Lower leg skin (tissue), 4 donors: Measurements from ENCODE around the gene PRAMEF1. TPM values are rescaled to one million over a fixed set of nuclear protein-coding genes. Genes with fewer than 3 reads are reported as not detected.
"Not testable (repeated sequence)": the region's sequence is repeated elsewhere in the genome, so short reads cannot be mapped to it uniquely, and the experiment has no call there.

ENCODE experiments used
- DNase-seq, 2 donors: peaks; one replicate each; pipeline ENCODE4 v3.0.0-alpha.2; 2019; ENCODE audit warnings: low spot score in 2 of 2
- H3K4me3 ChIP-seq: fragments of 200-600 bp; sonication (generic); 2 replicates; pipeline ENCODE4 v1.5.1; 2017; ENCODE audit warnings: mild to moderate bottlenecking, low read depth; ENCODE audit not compliant: poor library complexity, severe bottlenecking
- POLR2A ChIP-seq, 2 donors: fragments of 450-650 bp; IDR thresholded peaks; one replicate each; pipeline ENCODE4 v1.6.1; 2016 to 2017; ENCODE audit warnings: antibody characterized with exemption in 2 of 2, mild to moderate bottlenecking in 1 of 2, moderate library complexity in 1 of 2
- WGBS, 2 donors: methylation state at CpG; one replicate each; pipeline ENCODE4 v1.1.5; 2018; 5-methylcytosine and 5-hydroxymethylcytosine counted together
- intact Hi-C: fragments of 100-400 bp; cut with DNase I; formaldehyde crosslinking; loops from one replicate; pipeline ENCODE4 v1.15.0; 2023; ENCODE audit warnings: low total_unique reads
- total RNA-seq, 4 donors: library from RNA; depleted of rRNA; stranded (reverse); fragments of >200 nt; gene quantifications; one replicate each; pipeline ENCODE4 v1.1.0, GENCODE V29; 2016
- TF ChIP-seq, protein P1 (sequence below), 3 donors: fragments of 450-650 bp; IDR thresholded peaks; one replicate each; pipeline ENCODE4 v1.5.1; 2016; ENCODE audit warnings: antibody characterized with exemption in 3 of 3, mild to moderate bottlenecking in 3 of 3, moderate library complexity in 2 of 3

The PRAMEF1 gene
- total RNA-seq, 4 donors from 2014 or later, result not detected

DNA sequence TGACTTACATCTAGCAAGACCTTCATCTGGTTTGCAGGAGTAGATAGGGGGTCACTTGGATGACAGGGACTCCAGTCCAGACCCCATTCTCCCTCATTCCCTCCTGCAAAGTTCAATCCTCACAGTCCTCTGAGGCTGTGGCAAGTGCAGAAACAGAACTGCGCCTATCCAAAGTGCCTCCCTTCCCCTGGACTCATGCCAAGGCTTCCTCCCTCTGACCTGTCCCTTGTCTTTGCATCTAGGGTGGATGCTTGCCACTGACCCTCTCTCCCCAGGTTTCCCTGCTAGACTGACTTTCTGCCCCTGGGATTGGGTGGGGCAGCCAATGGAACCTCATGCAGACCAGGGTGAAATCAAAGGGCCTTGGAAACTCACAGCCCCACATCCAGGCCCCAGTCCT lies 18.7 kb downstream of the PRAMEF1 start:
- intact Hi-C loops, result no loop called here
- no peak overlapping the region for H3K4me3 ChIP-seq
- no peak for DNase-seq
- 86 to 89% methylated on average over 1 of the region's 1 CpG for WGBS, 2 donors
- TF ChIP-seq, protein P1, sequence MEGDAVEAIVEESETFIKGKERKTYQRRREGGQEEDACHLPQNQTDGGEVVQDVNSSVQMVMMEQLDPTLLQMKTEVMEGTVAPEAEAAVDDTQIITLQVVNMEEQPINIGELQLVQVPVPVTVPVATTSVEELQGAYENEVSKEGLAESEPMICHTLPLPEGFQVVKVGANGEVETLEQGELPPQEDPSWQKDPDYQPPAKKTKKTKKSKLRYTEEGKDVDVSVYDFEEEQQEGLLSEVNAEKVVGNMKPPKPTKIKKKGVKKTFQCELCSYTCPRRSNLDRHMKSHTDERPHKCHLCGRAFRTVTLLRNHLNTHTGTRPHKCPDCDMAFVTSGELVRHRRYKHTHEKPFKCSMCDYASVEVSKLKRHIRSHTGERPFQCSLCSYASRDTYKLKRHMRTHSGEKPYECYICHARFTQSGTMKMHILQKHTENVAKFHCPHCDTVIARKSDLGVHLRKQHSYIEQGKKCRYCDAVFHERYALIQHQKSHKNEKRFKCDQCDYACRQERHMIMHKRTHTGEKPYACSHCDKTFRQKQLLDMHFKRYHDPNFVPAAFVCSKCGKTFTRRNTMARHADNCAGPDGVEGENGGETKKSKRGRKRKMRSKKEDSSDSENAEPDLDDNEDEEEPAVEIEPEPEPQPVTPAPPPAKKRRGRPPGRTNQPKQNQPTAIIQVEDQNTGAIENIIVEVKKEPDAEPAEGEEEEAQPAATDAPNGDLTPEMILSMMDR (IDR thresholded peaks at IDR 0.05), result no peak
- TF ChIP-seq POLR2A (IDR thresholded peaks at IDR 0.05), result no peak

DNA sequence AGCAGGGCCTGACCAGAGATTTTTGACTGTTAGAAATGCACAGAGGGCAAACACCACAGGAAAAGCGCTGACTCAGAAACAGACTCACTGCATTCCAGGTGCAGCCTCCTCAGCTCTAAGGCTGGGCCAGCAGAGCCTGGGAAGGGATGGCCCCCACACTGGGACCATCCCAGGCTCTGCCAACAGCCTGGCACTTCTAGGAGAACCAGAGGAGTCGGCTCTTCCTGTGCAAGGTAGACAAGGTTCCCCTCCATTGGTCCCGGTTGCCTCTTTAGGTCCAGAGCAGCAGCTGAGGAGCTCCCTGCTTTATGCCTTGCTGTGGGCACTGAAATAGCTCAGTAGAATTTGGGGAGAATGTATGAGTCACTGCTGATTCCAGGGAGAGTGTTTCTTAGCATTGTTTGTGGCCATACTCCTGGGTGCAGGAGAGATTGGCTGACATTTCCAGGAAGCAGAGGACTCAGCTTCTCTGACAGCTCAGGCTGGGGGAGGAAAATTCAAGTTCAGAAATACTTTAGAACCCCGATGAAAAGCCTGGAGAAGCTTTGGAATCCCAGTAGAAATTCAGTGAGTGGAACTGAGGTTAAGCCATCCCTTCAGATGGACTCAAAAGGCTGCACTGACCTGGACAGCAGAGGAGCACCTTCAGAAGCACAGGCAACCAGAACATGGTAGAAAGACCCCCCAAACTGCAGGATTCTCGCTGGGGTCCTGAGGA lies 19.7 kb downstream of the PRAMEF1 start:
- DNase-seq, result no peak
- no peak overlapping the region for H3K4me3 ChIP-seq
- intact Hi-C loops, result no loop called here
- TF ChIP-seq, protein P1 (IDR thresholded peaks at IDR 0.05), result no peak
- no peak for TF ChIP-seq POLR2A (IDR thresholded peaks at IDR 0.05)
- WGBS, 2 donors, result 64% methylated on average over 5 of the region's 5 CpGs

DNA sequence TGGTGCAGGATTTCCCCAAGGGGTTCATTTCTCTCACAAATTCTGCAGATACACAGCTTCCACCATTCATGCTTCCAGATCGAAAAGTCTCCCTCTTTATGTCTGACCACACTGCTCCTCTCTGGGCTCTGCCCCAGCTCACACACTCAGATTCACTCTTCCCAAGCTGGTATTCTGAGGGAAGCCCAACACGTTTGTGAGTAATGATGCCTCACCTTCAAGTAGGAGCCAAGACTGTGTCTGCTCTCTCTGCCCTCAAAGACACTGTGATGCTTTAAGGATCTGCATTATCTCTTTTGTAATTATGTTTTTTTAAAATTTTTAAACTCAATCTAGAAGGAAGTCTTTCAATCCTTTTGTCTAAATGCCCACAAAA lies 20.2 kb downstream of the PRAMEF1 start:
- no peak for DNase-seq
- H3K4me3 ChIP-seq, result no peak overlapping the region
- TF ChIP-seq, protein P1 (IDR thresholded peaks at IDR 0.05), result no peak
- TF ChIP-seq POLR2A (IDR thresholded peaks at IDR 0.05), result no peak
- WGBS, 2 donors, result 51 to 53% methylated on average over 2 of the region's 2 CpGs
- intact Hi-C loops, result no loop called here

DNA sequence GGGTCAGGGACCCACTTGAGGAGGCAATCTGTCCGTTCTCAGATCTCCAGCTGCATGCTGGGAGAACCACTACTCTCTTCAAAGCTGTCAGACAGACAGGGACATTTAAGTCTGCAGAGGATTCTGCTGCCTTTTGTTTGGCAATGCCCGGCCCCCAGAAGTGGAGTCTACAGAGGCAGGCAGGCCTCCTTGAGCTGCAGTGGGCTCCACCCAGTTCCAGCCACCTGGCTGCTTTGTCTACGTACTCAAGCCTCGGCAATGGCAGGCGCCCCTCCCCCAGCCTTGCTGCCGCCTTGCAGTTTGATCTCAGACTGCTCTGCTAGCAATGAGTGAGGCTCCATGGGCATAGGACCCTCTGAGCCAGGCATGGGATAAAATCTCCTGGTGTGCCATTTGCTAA lies 27.9 kb downstream of the PRAMEF1 start:
- intact Hi-C loops, DNase-seq: not testable (repeated sequence)
- WGBS, 2 donors, result 65 to 70% methylated on average over 6 of the region's 6 CpGs

DNA sequence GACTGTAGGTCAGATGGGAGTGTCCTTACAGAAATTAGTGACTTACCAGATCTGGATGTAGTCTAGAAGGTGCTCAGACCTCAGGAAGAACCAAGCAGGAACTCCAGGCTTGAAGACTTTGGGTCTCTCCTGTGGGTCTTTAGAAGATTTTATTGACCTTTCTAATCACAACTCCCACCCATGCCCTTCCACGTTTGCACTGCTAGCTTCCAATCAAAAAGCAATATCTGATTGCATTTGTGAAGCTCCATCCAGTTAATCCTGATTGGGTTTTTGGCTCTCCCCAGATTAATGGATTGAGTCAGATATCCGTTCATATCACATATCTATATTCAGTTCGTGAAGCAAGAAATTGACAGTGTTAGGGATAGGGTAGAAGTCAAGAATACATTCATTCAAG lies 40.1 kb downstream of the PRAMEF1 start, which contains the start of gene PRAMEF11:
TSS of gene PRAMEF11 (minus strand) at position 101 of the 400 bp plus-strand sequence. CDS start 2,621 bp downstream, outside the sequence.
- H3K4me3 ChIP-seq, intact Hi-C loops, DNase-seq: not testable (repeated sequence)
- WGBS, 2 donors, result 62 to 64% methylated on average over 3 of the region's 3 CpGs

More for the DNA sequence above, 27.9 kb downstream of the PRAMEF1 start:
- H3K4me3 ChIP-seq, result not testable (repeated sequence)

DNA sequence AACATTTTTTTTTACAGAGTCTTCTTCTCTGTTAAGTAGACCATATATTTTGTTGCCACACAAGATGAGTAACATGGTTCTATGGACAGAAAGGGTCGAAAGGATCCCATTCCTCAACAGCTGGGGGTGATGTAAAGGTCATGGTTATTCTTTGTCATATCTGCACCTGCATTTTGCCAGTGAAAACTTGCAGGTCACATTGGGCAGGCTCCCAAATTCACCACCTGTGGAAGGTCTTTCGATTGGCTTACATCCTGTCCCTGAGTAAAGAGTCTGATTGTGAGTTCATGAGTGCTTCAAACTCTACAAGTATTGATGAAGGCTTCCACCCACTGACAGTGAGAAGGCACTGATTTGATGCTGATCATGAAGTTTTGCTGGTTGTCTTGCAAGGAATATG lies 42.1 kb downstream of the PRAMEF1 start:
- DNase-seq, H3K4me3 ChIP-seq, intact Hi-C loops: not testable (repeated sequence)
- WGBS, 2 donors, result 42 to 58% methylated on average over 2 of the region's 2 CpGs

Other genes starting within 250 kb of the PRAMEF1 start
- 100 to 1,000 TPM in 3 of 4 donors, 10 to 100 TPM in 1; 92.4 to 130 (median 107) TPM for gene DHRS3, start 173.2 kb upstream of the PRAMEF1 start, total RNA-seq
- under 1 TPM in 1 of 4 donors, not detected in 3; 0.59 TPM for gene AADACL4, start 147.3 kb upstream of the PRAMEF1 start, total RNA-seq
- 10 to 100 TPM in 2 of 4 donors, 1 to 10 TPM in 2; 1.1 to 54.6 (median 27.2) TPM for gene AADACL3, start 75.3 kb upstream of the PRAMEF1 start, total RNA-seq
- under 1 TPM in 2 of 4 donors, not detected in 2; 0.13 to 0.27 TPM for gene CFAP107, start 45.2 kb upstream of the PRAMEF1 start, total RNA-seq
- gene PRAMEF12, start 17.7 kb upstream of the PRAMEF1 start, total RNA-seq, result not detected
- not detected for gene PRAMEF11, start 40.0 kb downstream of the PRAMEF1 start, total RNA-seq
- not detected for gene HNRNPCL1, start 57.3 kb downstream of the PRAMEF1 start, total RNA-seq
- not detected for gene PRAMEF2, start 65.7 kb downstream of the PRAMEF1 start, total RNA-seq
- not detected for gene PRAMEF4, start 94.8 kb downstream of the PRAMEF1 start, total RNA-seq
- gene PRAMEF10, start 106.9 kb downstream of the PRAMEF1 start, total RNA-seq, result not detected
- gene PRAMEF7, start 125.2 kb downstream of the PRAMEF1 start, total RNA-seq, result not detected
- not detected for gene PRAMEF6, start 156.2 kb downstream of the PRAMEF1 start, total RNA-seq